Subcutaneous adipose tissue (tissue), 4 donors: ENCODE results near the gene UQCC5. TPM values are rescaled to one million over a fixed set of nuclear protein-coding genes. Genes with fewer than 3 reads are reported as not detected.

Experiments
- CTCF ChIP-seq: fragments of 450-650 bp; IDR thresholded peaks from one replicate; pipeline ENCODE4 v1.5.1; 2016; ENCODE audit warnings: low read depth, mild to moderate bottlenecking, control low read depth, antibody characterized with exemption, moderate library complexity
- total RNA-seq, 4 donors: library from RNA; depleted of rRNA; stranded (reverse); fragments of >200 nt; gene quantifications; one replicate each; pipeline ENCODE4 v1.1.0, GENCODE V29; 2016

UQCC5 gene
- total RNA-seq, 4 donors from 2014 or later = 1.5 to 4.9 (median 2.3) TPM

GRCh38 chr3:52529376-52530333, 6.8 kb upstream of the UQCC5 start:
- no peak for TF ChIP-seq CTCF

- TF ChIP-seq CTCF = no peak
Measured at GRCh38 chr3:52530918-52531826, 5.2 kb upstream of the UQCC5 start.

- no peak for TF ChIP-seq CTCF
Measured at GRCh38 chr3:52531860-52532516, 4.4 kb upstream of the UQCC5 start.

- TF ChIP-seq CTCF = no peak
Measured at GRCh38 chr3:52532517-52532837, 3.9 kb upstream of the UQCC5 start.

GRCh38 chr3:52532838-52533622, 3.4 kb upstream of the UQCC5 start:
- no peak for TF ChIP-seq CTCF

- no peak for TF ChIP-seq CTCF
Measured at GRCh38 chr3:52533623-52534280, 2.7 kb upstream of the UQCC5 start, which contains the start of gene NT5DC2. Gene NT5DC2, minus strand, starts transcription at chr3:52533857. Its CDS starts 120 bp downstream, at chr3:52533737.
